ENCODE results near the gene ATP1A1.

DNA sequence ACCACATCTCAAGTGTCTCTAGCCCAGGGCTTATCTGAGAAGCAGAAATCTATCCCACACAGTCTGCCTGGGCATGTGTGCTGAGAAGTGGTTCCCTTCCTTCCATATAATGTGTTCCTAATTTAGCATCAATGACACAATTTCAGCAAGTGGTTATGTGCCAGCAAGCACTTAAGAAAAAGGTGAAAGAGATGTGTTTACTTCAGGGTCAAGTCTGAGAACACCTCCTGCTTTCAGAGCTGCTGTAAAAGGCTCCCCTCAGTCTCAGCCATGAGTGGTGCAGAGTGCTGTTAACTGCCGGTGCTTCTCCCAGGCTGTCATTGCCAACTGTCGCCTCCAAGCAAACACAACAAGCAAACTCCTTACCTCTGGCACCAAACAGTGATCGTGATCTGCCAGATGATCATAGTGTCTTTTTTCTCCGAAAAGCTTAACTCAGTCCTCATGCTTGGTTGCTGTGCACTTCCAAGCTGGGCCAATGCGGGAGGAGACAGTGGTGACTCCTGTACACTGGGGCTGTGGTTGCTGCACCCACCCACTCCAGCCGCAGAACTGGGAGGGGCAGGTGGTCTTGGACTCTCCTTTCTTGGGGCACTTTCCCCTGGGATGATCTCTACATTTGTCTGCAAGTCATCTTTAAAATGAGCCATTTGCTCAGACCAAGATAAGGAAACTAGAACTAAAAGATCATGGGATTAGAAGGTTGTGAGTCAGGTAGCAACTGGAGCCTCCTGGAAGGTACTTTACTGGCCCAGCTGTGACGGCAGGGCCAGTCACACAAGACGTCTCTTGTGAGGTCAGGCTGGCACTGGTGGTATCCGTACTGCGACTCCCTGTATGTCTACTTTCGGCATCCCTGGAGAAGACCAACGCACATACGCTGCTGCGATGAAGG is 32.4 kb downstream of the ATP1A1 start:
- TF ChIP-seq, protein P1, sequence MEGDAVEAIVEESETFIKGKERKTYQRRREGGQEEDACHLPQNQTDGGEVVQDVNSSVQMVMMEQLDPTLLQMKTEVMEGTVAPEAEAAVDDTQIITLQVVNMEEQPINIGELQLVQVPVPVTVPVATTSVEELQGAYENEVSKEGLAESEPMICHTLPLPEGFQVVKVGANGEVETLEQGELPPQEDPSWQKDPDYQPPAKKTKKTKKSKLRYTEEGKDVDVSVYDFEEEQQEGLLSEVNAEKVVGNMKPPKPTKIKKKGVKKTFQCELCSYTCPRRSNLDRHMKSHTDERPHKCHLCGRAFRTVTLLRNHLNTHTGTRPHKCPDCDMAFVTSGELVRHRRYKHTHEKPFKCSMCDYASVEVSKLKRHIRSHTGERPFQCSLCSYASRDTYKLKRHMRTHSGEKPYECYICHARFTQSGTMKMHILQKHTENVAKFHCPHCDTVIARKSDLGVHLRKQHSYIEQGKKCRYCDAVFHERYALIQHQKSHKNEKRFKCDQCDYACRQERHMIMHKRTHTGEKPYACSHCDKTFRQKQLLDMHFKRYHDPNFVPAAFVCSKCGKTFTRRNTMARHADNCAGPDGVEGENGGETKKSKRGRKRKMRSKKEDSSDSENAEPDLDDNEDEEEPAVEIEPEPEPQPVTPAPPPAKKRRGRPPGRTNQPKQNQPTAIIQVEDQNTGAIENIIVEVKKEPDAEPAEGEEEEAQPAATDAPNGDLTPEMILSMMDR (IDR thresholded peaks at IDR 0.05) = no peak
- no peak for TF ChIP-seq EZH2 (IDR thresholded peaks at IDR 0.05; ENCODE audit: borderline replicate concordance, insufficient read depth, low read depth, low read length, poor library complexity, severe bottlenecking)
